SK-MEL-5 (cell line): ENCODE measurements around the gene WLS. TPM values are rescaled to one million over a fixed set of nuclear protein-coding genes. Genes with fewer than 3 reads are reported as not detected.
"Not testable (repeated sequence)": the region's sequence is repeated elsewhere in the genome, so short reads cannot be mapped to it uniquely, and the experiment has no call there.

Source experiments
- DNase-seq: peaks from one replicate; pipeline ENCODE4 v3.0.0-alpha.2; 2016; ENCODE audit warnings: low read depth, low spot score
- in situ Hi-C: cut with HindIII; loops from 2 replicates; pipeline ENCODE4 v1.10.0; 2016; ENCODE audit warnings: low sequenced_read_pairs, high pct_unique_total_duplicates, low pct_unique_long_range_greater_than_20kb
- polyA plus RNA-seq, 2 experiments: library from polyadenylated mRNA; depleted of rRNA; stranded (reverse); fragments of >200 nt; gene quantifications; 2 replicates each; pipeline ENCODE4 v1.2.3, GENCODE V29; 2015
- total RNA-seq: library from RNA; depleted of rRNA; stranded (reverse); fragments of >200 nt; shearing (Covaris generic); gene quantifications from 2 replicates; pipeline ENCODE4 v1.2.3, GENCODE V29; 2014; rRNA removed

Gene WLS
- 33.8 and 35.1 TPM in 2 replicates for total RNA-seq
- 47.4 and 50.3 TPM in 2 replicates for polyA plus RNA-seq (2015; cell fraction: cytosol; rRNA removed)
- 16.4 and 25.0 TPM in 2 replicates for polyA plus RNA-seq (2015; cell fraction: nucleus; rRNA removed)

GRCh38 chr1:68232289-68233148 is at the start of gene WLS:
Gene WLS, minus strand, starts transcription at chr1:68232523. Its CDS starts 224 bp downstream, at chr1:68232299.
- in situ Hi-C loops: no loop called here
- DNase-seq: peak; percentile 65

GRCh38 chr1:68280286-68280685 is 48.0 kb upstream of the WLS start:
- in situ Hi-C loops: no loop called here
- DNase-seq: no peak

- in situ Hi-C loops: no loop called here
- DNase-seq: no peak
Measured at GRCh38 chr1:68279846-68280245, 47.5 kb upstream of the WLS start.

GRCh38 chr1:68278221-68278620 is 45.9 kb upstream of the WLS start:
- in situ Hi-C loops: no loop called here
- DNase-seq: no peak

GRCh38 chr1:68276448-68276847 is 44.1 kb upstream of the WLS start:
- in situ Hi-C loops: no loop called here
- no peak for DNase-seq

- DNase-seq: no peak
- in situ Hi-C loops: no loop called here
Measured at GRCh38 chr1:68273530-68273929, 41.2 kb upstream of the WLS start.

- DNase-seq: no peak
- in situ Hi-C loops: no loop called here
Measured at GRCh38 chr1:68271596-68271995, 39.3 kb upstream of the WLS start.

GRCh38 chr1:68270951-68271350 is 38.6 kb upstream of the WLS start:
- peak; percentile 2 for DNase-seq

GRCh38 chr1:68269637-68270430 is 37.5 kb upstream of the WLS start:
- in situ Hi-C loops: no loop called here

More at GRCh38 chr1:68270951-68271350, 38.6 kb upstream of the WLS start:
- in situ Hi-C loops: no loop called here

GRCh38 chr1:68268896-68269483 is 36.7 kb upstream of the WLS start:
- no peak for DNase-seq
- in situ Hi-C loops: no loop called here

More at GRCh38 chr1:68269637-68270430, 37.5 kb upstream of the WLS start:
- no peak for DNase-seq

- in situ Hi-C loops: not testable (repeated sequence)
Measured at GRCh38 chr1:68256824-68257223, 24.5 kb upstream of the WLS start.

GRCh38 chr1:68255301-68255700 is 23.0 kb upstream of the WLS start:
- in situ Hi-C loops: no loop called here
- DNase-seq: no peak

More at GRCh38 chr1:68256824-68257223, 24.5 kb upstream of the WLS start:
- not testable (repeated sequence) for DNase-seq

GRCh38 chr1:68254667-68255226 is 22.4 kb upstream of the WLS start:
- no peak for DNase-seq

GRCh38 chr1:68237040-68237439 is 4.7 kb upstream of the WLS start:
- DNase-seq: no peak
- in situ Hi-C loops: no loop called here

More at GRCh38 chr1:68254667-68255226, 22.4 kb upstream of the WLS start:
- in situ Hi-C loops: no loop called here

GRCh38 chr1:68234094-68234493 is 1.8 kb upstream of the WLS start:
- in situ Hi-C loops: no loop called here
- no peak for DNase-seq

GRCh38 chr1:68233202-68233601 is 879 bp upstream of the WLS start:
- in situ Hi-C loops: no loop called here

GRCh38 chr1:68231627-68232288 is 565 bp downstream of the WLS start:
- peak; percentile 49 for DNase-seq
- in situ Hi-C loops: no loop called here

More at GRCh38 chr1:68233202-68233601, 879 bp upstream of the WLS start:
- no peak for DNase-seq
